ENCODE measurements around the gene ANO8. TPM values are rescaled to one million over a fixed set of nuclear protein-coding genes. Genes with fewer than 3 reads are reported as not detected.

The ANO8 gene
- total and polyA plus RNA-seq, 2 of the 13 experiments (the other 11 are each of a cell fraction or from before 2014, with no cell fraction given) = 1.8 to 3.5 TPM

- no peak for TF ChIP-seq ZBTB44 (CRISPR knock-in tag; IDR thresholded peaks at IDR 0.05)
- TF ChIP-seq ZNF230 (CRISPR knock-in tag; IDR thresholded peaks at IDR 0.05) = no peak
- no peak for TF ChIP-seq MAFK (conservative IDR thresholded peaks at IDR 0.05 in 1 of 2, IDR thresholded peaks at IDR 0.05 in 1 of 2; ENCODE audit: low read length in 2 of 2)
- TF ChIP-seq ZBTB26 (CRISPR knock-in tag; IDR thresholded peaks at IDR 0.05; ENCODE audit: borderline replicate concordance) = no peak
- no peak for TF ChIP-seq ZXDC (CRISPR knock-in tag; IDR thresholded peaks at IDR 0.05)
- TF ChIP-seq ZNF644 (CRISPR knock-in tag; IDR thresholded peaks at IDR 0.05; ENCODE audit: low read depth) = no peak
- TF ChIP-seq MBNL3 (CRISPR knock-in tag; conservative IDR thresholded peaks at IDR 0.05) = no peak
- no peak for TF ChIP-seq MLLT10 (CRISPR knock-in tag; IDR thresholded peaks at IDR 0.05)
- no peak for TF ChIP-seq ZNF713 (CRISPR knock-in tag; IDR thresholded peaks at IDR 0.05)
- no peak for TF ChIP-seq EED (CRISPR knock-in tag; IDR thresholded peaks at IDR 0.05)
- TF ChIP-seq MEF2D (CRISPR knock-in tag; IDR thresholded peaks at IDR 0.05) = no peak
- no peak for TF ChIP-seq NFATC3 (CRISPR knock-in tag; IDR thresholded peaks at IDR 0.05)
- no peak for TF ChIP-seq SIX1 (CRISPR knock-in tag; IDR thresholded peaks at IDR 0.05; ENCODE audit: borderline replicate concordance)
- no peak for TF ChIP-seq ZNF460 (CRISPR knock-in tag; IDR thresholded peaks at IDR 0.05; ENCODE audit: borderline replicate concordance)
- TF ChIP-seq KLF11 (CRISPR knock-in tag; IDR thresholded peaks at IDR 0.05) = no peak
- no peak; the same call in 1 of the 2 replicates for TF ChIP-seq ZNF224 (CRISPR knock-in tag; IDR thresholded peaks at IDR 0.05)
- TF ChIP-seq ZNF629 (CRISPR knock-in tag; conservative IDR thresholded peaks at IDR 0.05) = no peak; the same call in 1 of the 2 replicates
- TF ChIP-seq ZBTB49 (CRISPR knock-in tag; IDR thresholded peaks at IDR 0.05; ENCODE audit: borderline replicate concordance) = no peak
- TF ChIP-seq ZNF768 (CRISPR knock-in tag; IDR thresholded peaks at IDR 0.05) = peak; percentile 24
- no peak for TF ChIP-seq ZNF580 (CRISPR knock-in tag; IDR thresholded peaks at IDR 0.05; ENCODE audit: borderline replicate concordance, low read depth)
- TF ChIP-seq ZNF776 (CRISPR knock-in tag; IDR thresholded peaks at IDR 0.05) = no peak; the same call in 1 of the 2 replicates
- no peak for TF ChIP-seq SNAI1 (CRISPR knock-in tag; IDR thresholded peaks at IDR 0.05; ENCODE audit: borderline replicate concordance)
- no peak for TF ChIP-seq ZNF317 (CRISPR knock-in tag; IDR thresholded peaks at IDR 0.05)
- no peak for TF ChIP-seq ZNF382 (CRISPR knock-in tag; IDR thresholded peaks at IDR 0.05; ENCODE audit: borderline replicate concordance)
Observed at GRCh38 chr19:17306285-17306714, 28.4 kb downstream of the ANO8 start (continued).
